IMR-90 (cell line): ENCODE results near the gene SLC8A1. TPM values are rescaled to one million over a fixed set of nuclear protein-coding genes. Genes with fewer than 3 reads are reported as not detected.
A peak's percentile ranks its signal among the peaks of the same experiment; 100 is the strongest.

Source experiments
- ATAC-seq: fragments of 200-7000 bp; cut with Tn5 transposase; 2 replicates; pipeline ENCODE4 v1.9.1; 2020; ENCODE audit warnings: low read depth, mild to moderate bottlenecking, moderate library complexity
- BruUV-seq: library from RNA; stranded (reverse); fragments of 400-500 nt; replicated peaks from 2 replicates; lab custom pipeline; 2021; lab: Mats Ljungman, UMichigan
- CTCF ChIA-PET: fragments of 300-600 bp; formaldehyde crosslinking; extraction: SDS; loops from one replicate; lab custom pipeline; 2021; ENCODE audit warnings: antibody characterized with exemption; lab: Yijun Ruan, JAX
- POLR2A ChIA-PET: fragments of 300-600 bp; sonication (Branson Sonifier 250); formaldehyde crosslinking; loops from one replicate; lab custom pipeline; 2022; ENCODE audit warnings: antibody characterized with exemption; ENCODE audit not compliant: unreplicated experiment; lab: Charles Lee
- DNase-seq: peaks from one replicate; pipeline ENCODE4 v3.0.0; 2013
- H2AFZ ChIP-seq: replicated peaks from 2 replicates; pipeline ENCODE3; 2013; ENCODE audit warnings: low read length, mild to moderate bottlenecking; ENCODE audit not compliant: poor library complexity
- H2AK5ac ChIP-seq: 2 replicates; pipeline ENCODE4 v1.6.1; 2013; ENCODE audit warnings: low read depth, low read length, inconsistent platforms
- H2AK9ac ChIP-seq: replicated peaks from 2 replicates; pipeline ENCODE3; 2013; ENCODE audit warnings: mild to moderate bottlenecking, low read depth, low read length, moderate library complexity; ENCODE audit not compliant: poor library complexity
- H2BK120ac ChIP-seq: 2 replicates; pipeline ENCODE4 v1.6.1; 2013; ENCODE audit warnings: low read depth, low read length, inconsistent platforms
- H2BK15ac ChIP-seq: 3 replicates; pipeline ENCODE4 v1.6.1; 2013; ENCODE audit warnings: low read depth, low read length, inconsistent platforms
- H2BK20ac ChIP-seq: 2 replicates; pipeline ENCODE4 v1.6.1; 2013; ENCODE audit warnings: low read depth, mild to moderate bottlenecking, inconsistent platforms, low read length, moderate library complexity
- H2BK5ac ChIP-seq: 2 replicates; pipeline ENCODE4 v1.6.1; 2013; ENCODE audit warnings: mild to moderate bottlenecking, low read depth, low read length, inconsistent platforms; ENCODE audit not compliant: poor library complexity, severe bottlenecking
- H3K14ac ChIP-seq: replicated peaks from 2 replicates; pipeline ENCODE4 v1.6.1; 2013; ENCODE audit warnings: low read depth, low read length, inconsistent platforms
- H3K18ac ChIP-seq: 2 replicates; pipeline ENCODE4 v1.6.1; 2013; ENCODE audit warnings: low read depth, low read length, control low read depth
- H3K23ac ChIP-seq: 2 replicates; pipeline ENCODE4 v1.6.1; 2013; ENCODE audit warnings: low read depth, low read length, inconsistent platforms
- H3K27ac ChIP-seq: 2 replicates; pipeline ENCODE4 v1.5.1; 2013; ENCODE audit warnings: mild to moderate bottlenecking, control low read depth, low read length; ENCODE audit not compliant: insufficient read depth
- H3K27me3 ChIP-seq: 2 replicates; pipeline ENCODE4 v1.6.1; 2013; ENCODE audit warnings: low read length; ENCODE audit not compliant: control insufficient read depth, insufficient read depth
- H3K36me3 ChIP-seq: 2 replicates; pipeline ENCODE4 v1.6.1; 2013; ENCODE audit warnings: low read length, mixed read lengths; ENCODE audit not compliant: control insufficient read depth, insufficient read depth
- H3K4ac ChIP-seq: 2 replicates; pipeline ENCODE4 v1.6.1; 2013; ENCODE audit warnings: low read depth, low read length, inconsistent platforms
- H3K4me1 ChIP-seq: 2 replicates; pipeline ENCODE4 v1.6.1; 2013; ENCODE audit warnings: low read length, mixed read lengths; ENCODE audit not compliant: control insufficient read depth, insufficient read depth
- H3K4me2 ChIP-seq: 2 replicates; pipeline ENCODE4 v1.6.1; 2013; ENCODE audit warnings: low read depth, mild to moderate bottlenecking, control low read depth, low read length, moderate library complexity
- H3K4me3 ChIP-seq: 2 replicates; pipeline ENCODE4 v1.5.1; 2013; ENCODE audit warnings: low read depth, mild to moderate bottlenecking, control low read depth, low read length, moderate library complexity; ENCODE audit not compliant: insufficient read depth
- H3K56ac ChIP-seq: 2 replicates; pipeline ENCODE4 v1.6.1; 2013; ENCODE audit warnings: low read length, inconsistent platforms; ENCODE audit not compliant: insufficient read depth; ENCODE audit errors: extremely low read depth
- H3K79me1 ChIP-seq, 2 experiments: 2 replicates each; pipeline ENCODE4 v1.6.1; 2013; ENCODE audit warnings: low read length in 2 of 2, inconsistent platforms in 1 of 2, low read depth in 1 of 2
- H3K9ac ChIP-seq: 2 replicates; pipeline ENCODE4 v1.6.1; 2013; ENCODE audit warnings: low read depth, low read length, control low read depth
- H3K9me1 ChIP-seq: 2 replicates; pipeline ENCODE4 v1.6.1; 2013; ENCODE audit warnings: low read length, inconsistent platforms; ENCODE audit not compliant: insufficient read depth
- H3K9me3 ChIP-seq: 2 replicates; pipeline ENCODE4 v1.6.1; 2013; ENCODE audit warnings: low read length; ENCODE audit not compliant: control insufficient read depth, insufficient read depth
- H4K20me1 ChIP-seq: 2 replicates; pipeline ENCODE4 v1.6.1; 2013; ENCODE audit warnings: low read length, inconsistent platforms; ENCODE audit not compliant: insufficient read depth
- H4K5ac ChIP-seq: 2 replicates; pipeline ENCODE4 v1.6.1; 2013; ENCODE audit warnings: mild to moderate bottlenecking, low read depth, low read length, control low read depth
- H4K8ac ChIP-seq, 2 experiments: 2 replicates each; pipeline ENCODE4 v1.6.1; 2013; ENCODE audit warnings: low read depth in 2 of 2, low read length in 2 of 2, control low read depth in 1 of 2, inconsistent platforms in 1 of 2
- H4K91ac ChIP-seq: 2 replicates; pipeline ENCODE4 v1.6.1; 2013; ENCODE audit warnings: low read depth, low read length, inconsistent platforms; ENCODE audit not compliant: insufficient read depth
- BHLHE40 ChIP-seq: fragments of 150-350 bp; IDR thresholded peaks from 2 replicates; pipeline ENCODE4 v1.6.1; 2016; ENCODE audit warnings: mild to moderate bottlenecking, low read depth, low read length
- CEBPB ChIP-seq: IDR thresholded peaks from 2 replicates; pipeline ENCODE4 v1.6.1; 2012; ENCODE audit warnings: low read depth, low read length, improper control_type of control experiment
- CHD1 ChIP-seq: IDR thresholded peaks from 2 replicates; pipeline ENCODE4 v1.6.1; 2012; ENCODE audit warnings: low read depth, low read length, improper control_type of control experiment
- CTCF ChIP-seq: conservative IDR thresholded peaks from 2 replicates; pipeline ENCODE4 v1.5.1; 2012; ENCODE audit warnings: mild to moderate bottlenecking, low read depth, low read length, improper control_type of control experiment
- ELK1 ChIP-seq: fragments of 150-350 bp; IDR thresholded peaks from 2 replicates; pipeline ENCODE4 v1.6.1; 2016; ENCODE audit warnings: low read depth, mild to moderate bottlenecking, low read length, moderate library complexity, borderline replicate concordance
- FOS ChIP-seq: fragments of 150-350 bp; IDR thresholded peaks from 2 replicates; pipeline ENCODE4 v1.6.1; 2016; ENCODE audit warnings: low read depth, low read length
- MAFK ChIP-seq: IDR thresholded peaks from 2 replicates; pipeline ENCODE4 v1.6.1; 2012; ENCODE audit warnings: low read depth, low read length, improper control_type of control experiment
- MXI1 ChIP-seq: IDR thresholded peaks from 2 replicates; pipeline ENCODE4 v1.6.1; 2012; ENCODE audit warnings: low read depth, mild to moderate bottlenecking, low read length, moderate library complexity, borderline replicate concordance
- NFE2L2 ChIP-seq: fragments of 150-350 bp; IDR thresholded peaks from 2 replicates; pipeline ENCODE4 v1.6.1; 2016; ENCODE audit warnings: low read depth, mild to moderate bottlenecking, low read length
- POLR2A ChIP-seq: IDR thresholded peaks from 2 replicates; pipeline ENCODE4 v1.6.1; 2012; ENCODE audit warnings: mild to moderate bottlenecking, low read depth, low read length
- RFX5 ChIP-seq: IDR thresholded peaks from 2 replicates; pipeline ENCODE4 v1.8.0; 2012; ENCODE audit warnings: low read depth, mild to moderate bottlenecking, low read length, moderate library complexity
- SMC3 ChIP-seq: fragments of 150-350 bp; IDR thresholded peaks from 2 replicates; pipeline ENCODE4 v1.6.1; 2016; ENCODE audit warnings: low read depth, mild to moderate bottlenecking, antibody characterized with exemption, low read length, moderate library complexity
- USF2 ChIP-seq: fragments of 150-350 bp; IDR thresholded peaks from 2 replicates; pipeline ENCODE4 v1.6.1; 2017; ENCODE audit warnings: mild to moderate bottlenecking, antibody characterized with exemption, low read length, low read depth
- WGBS, 2 experiments: methylation state at CpG; one replicate each; pipeline versions ENCODE4 v1.1.5 to v1.1.7; 2013; ENCODE audit warnings: missing lambda C conversion rate in 2 of 2; ENCODE audit not compliant: insufficient read length in 1 of 2; ENCODE audit errors: extremely low coverage in 2 of 2; 5-methylcytosine and 5-hydroxymethylcytosine counted together
- dilution Hi-C: fragments of 300-500 bp; cut with HindIII; formaldehyde crosslinking; loops from one replicate; pipeline ENCODE4 v1.14.3; 2018; ENCODE audit warnings: low sequenced_read_pairs; ENCODE audit not compliant: unreplicated experiment
- in situ Hi-C: fragments of 300-500 bp; cut with MboI; formaldehyde crosslinking; loops from 3 replicates; pipeline ENCODE4 v1.14.3; 2019; ENCODE audit warnings: low sequenced_read_pairs, inconsistent platforms, mixed read lengths
- intact Hi-C: fragments of 100-400 bp; cut with micrococcal nuclease; formaldehyde crosslinking; loops from 2 replicates; pipeline ENCODE4 v1.10.0; 2022
- polyA plus RNA-seq, 3 experiments: library from polyadenylated mRNA; depleted of rRNA; stranded (reverse); fragments of >200 nt; gene quantifications; 2 replicates each; pipeline ENCODE4 v1.2.3, GENCODE V29; 2012; ENCODE audit warnings: low replicate concordance in 1 of 3
- total RNA-seq: library from RNA; depleted of rRNA; stranded (reverse); fragments of >200 nt; gene quantifications from 2 replicates; pipeline ENCODE4 v1.2.3, GENCODE V29; 2012

The SLC8A1 gene
- total and polyA plus RNA-seq, 2 of the 4 experiments (the other 2 are of a cell fraction) = 7.7 to 57.0 TPM

- peak overlapping the region; percentile 100 for H4K5ac ChIP-seq
- peak overlapping the region; percentile 96 for H2AK5ac ChIP-seq
- H3K36me3 ChIP-seq = peaks cover 2% of the 10 kb centered on the region; the same call in 1 of the 2 replicates
- in situ Hi-C loops (no loop called here), intact Hi-C loops (no loop called here), dilution Hi-C loops (no loop called here)
- peak overlapping the region; percentile 93; the same call in 1 of the 2 replicates for H3K23ac ChIP-seq
- peak overlapping the region; percentile 74 for H3K56ac ChIP-seq
- peaks cover 15 to 42% of the 10 kb centered on the region in 2 experiments for H3K79me1 ChIP-seq
- ChIA-PET CTCF (no interaction called here), POLR2A (no interaction called here)
- H3K9me1 ChIP-seq = peaks cover 19% of the 10 kb centered on the region
- peak overlapping the region; percentile 99 for H2BK15ac ChIP-seq
- no peaks in the 10 kb centered on the region for H3K9me3 ChIP-seq
- peak overlapping the region; percentile 90 for H2AK9ac ChIP-seq
- peak overlapping the region; percentile 100 for H2BK5ac ChIP-seq
- H3K27me3 ChIP-seq = no peaks in the 10 kb centered on the region
- no peak overlapping the region for H3K4me3 ChIP-seq
- ATAC-seq (no peak), DNase-seq (peak; percentile 54)
- H3K9ac ChIP-seq = peak overlapping the region; percentile 74
- H2BK20ac ChIP-seq = peak overlapping the region; percentile 99
- no peaks in the 10 kb centered on the region for H4K20me1 ChIP-seq
- H3K27ac ChIP-seq = peak overlapping the region; percentile 98; the same call in 1 of the 2 replicates
- peak overlapping the region; percentile 23; the same call in 1 of the 2 replicates for H3K4me2 ChIP-seq
- peaks cover 42% of the 10 kb centered on the region for H3K4me1 ChIP-seq
- BruUV-seq = no TSS peak
- H3K18ac ChIP-seq = peak overlapping the region; percentile 100
- peak overlapping the region; percentile 95 for H2BK120ac ChIP-seq
- H4K91ac ChIP-seq = peak overlapping the region; percentile 94
- WGBS, 2 experiments = no CpG with 5 or more reads among the region's 3 CpGs
- peak overlapping the region; percentile 67 for H2AFZ ChIP-seq
- no peak for TF ChIP-seq CTCF
- TF ChIP-seq FOS = no peak
- no peak for TF ChIP-seq CHD1
- TF ChIP-seq MXI1 = no peak
- no peak for TF ChIP-seq CEBPB
- TF ChIP-seq SMC3 = no peak
- TF ChIP-seq USF2 = no peak
- no peak for TF ChIP-seq NFE2L2
- no peak for TF ChIP-seq ELK1
- no peak for TF ChIP-seq POLR2A
- TF ChIP-seq BHLHE40 = no peak
- TF ChIP-seq RFX5 = no peak
- no peak for TF ChIP-seq MAFK
- H3K14ac ChIP-seq = peak overlapping the region; percentile 91
- peak overlapping the region; percentile 94 for H3K4ac ChIP-seq
- peak overlapping the region; percentile 83 to 95 for H4K8ac ChIP-seq
These were observed 325.9 kb downstream of the SLC8A1 start for GRCh38 chr2:40126006-40126405.
